ENCODE data around the gene AIFM3. TPM values are rescaled to one million over a fixed set of nuclear protein-coding genes. Genes with fewer than 3 reads are reported as not detected.
"Not testable (repeated sequence)": the region's sequence is repeated elsewhere in the genome, so short reads cannot be mapped to it uniquely, and the experiment has no call there.

The AIFM3 gene
- total and polyA plus RNA-seq, 10 donors, result 2.0 to 8.7 (median 5.7) TPM

- peak overlapping the region in 4 of 8 donors; percentile 17 to 61 (median 52) for H3K27ac ChIP-seq
- no peaks in the 10 kb centered on the region for H3K36me3 ChIP-seq
- intact Hi-C loops (cut with DNase I; ENCODE audit: low total_unique reads), result loop anchor here (10.0 kb wide), 1 partner anchor 47 kb away; the partner anchor contains the start of gene P2RX6
- H3K4me1 ChIP-seq, result peaks cover 6 to 69% (median 50%) of the 10 kb centered on the region in 6 donors
- 64 to 76% (median 69%) methylated on average over 18 to 19 of the region's 19 CpGs for WGBS, 5 donors
- H3K27me3 ChIP-seq (replicated peaks in 1 of 7), result peaks cover 0 to 30% (median 16%) of the 10 kb centered on the region in 7 donors
- peak; percentile 74 for DNase-seq
- H3K4me3 ChIP-seq, result no peak overlapping the region
- no peak for TF ChIP-seq POLR2AphosphoS5 (IDR thresholded peaks at IDR 0.05)
- TF ChIP-seq POLR2A (IDR thresholded peaks at IDR 0.05), result no peak
- TF ChIP-seq CTCF (IDR thresholded peaks at IDR 0.05 in 8 of 11, conservative IDR thresholded peaks at IDR 0.05 in 3 of 11), result no peak
- H3K9me3 ChIP-seq, result no peaks in the 10 kb centered on the region
These were observed 699 bp downstream of the AIFM3 start for GRCh38 chr22:20967697-20968211.

GRCh38 chr22:20968281-20968977 is 1.4 kb downstream of the AIFM3 start:
- intact Hi-C loops (cut with DNase I; ENCODE audit: low total_unique reads), result loop anchor here (10.0 kb wide), 1 partner anchor 46 kb away; the partner anchor contains the start of gene P2RX6
- no peaks in the 10 kb centered on the region for H3K36me3 ChIP-seq
- H3K27ac ChIP-seq, result peak overlapping the region in 4 of 8 donors; percentile 17 to 61 (median 52)
- H3K4me3 ChIP-seq, result no peak overlapping the region
- TF ChIP-seq POLR2AphosphoS5 (IDR thresholded peaks at IDR 0.05) (no peak), CTCF (IDR thresholded peaks at IDR 0.05 in 8 of 11, conservative IDR thresholded peaks at IDR 0.05 in 3 of 11) (no peak), POLR2A (IDR thresholded peaks at IDR 0.05) (no peak)
- peaks cover 0 to 25% (median 16%) of the 10 kb centered on the region in 7 donors for H3K27me3 ChIP-seq (replicated peaks in 1 of 7)
- peak; percentile 70 for DNase-seq
- peaks cover 6 to 76% (median 53%) of the 10 kb centered on the region in 6 donors for H3K4me1 ChIP-seq
- H3K9me3 ChIP-seq, result no peaks in the 10 kb centered on the region
- WGBS, 5 donors, result 66 to 78% (median 70%) methylated on average over 6 to 7 of the region's 7 CpGs

GRCh38 chr22:20970939-20971657 is 4.0 kb downstream of the AIFM3 start:
- 67 to 83% (median 83%) methylated on average over 3 to 4 of the region's 4 CpGs for WGBS, 5 donors
- peak; percentile 50 for DNase-seq
- H3K27ac ChIP-seq, result peak overlapping the region in 2 of 8 donors; percentile 47 to 61
- intact Hi-C loops (cut with DNase I; ENCODE audit: low total_unique reads), result no loop called here
- no peak for TF ChIP-seq POLR2AphosphoS5 (IDR thresholded peaks at IDR 0.05)
- TF ChIP-seq POLR2A (IDR thresholded peaks at IDR 0.05), result no peak
- TF ChIP-seq CTCF (IDR thresholded peaks at IDR 0.05 in 8 of 11, conservative IDR thresholded peaks at IDR 0.05 in 3 of 11), result no peak
- no peaks in the 10 kb centered on the region for H3K36me3 ChIP-seq
- H3K4me1 ChIP-seq, result peaks cover 0 to 57% (median 35%) of the 10 kb centered on the region in 6 donors
- H3K9me3 ChIP-seq, result no peaks in the 10 kb centered on the region
- H3K27me3 ChIP-seq (replicated peaks in 1 of 7), result no peaks in the 10 kb centered on the region
- no peak overlapping the region for H3K4me3 ChIP-seq

GRCh38 chr22:20972014-20972694 is 5.1 kb downstream of the AIFM3 start:
- H3K27me3 ChIP-seq (replicated peaks in 1 of 7); H3K36me3 ChIP-seq; H3K9me3 ChIP-seq; intact Hi-C loops (cut with DNase I; ENCODE audit: low total_unique reads); H3K4me3 ChIP-seq: not testable (repeated sequence)
- peak; percentile 54 for DNase-seq
- H3K4me1 ChIP-seq, result peaks cover 0 to 47% (median 31%) of the 10 kb centered on the region in 6 donors
- H3K27ac ChIP-seq, result peak overlapping the region in 6 of 8 donors; percentile 12 to 64 (median 44)
- WGBS, 5 donors, result 55 to 74% (median 69%) methylated on average over 11 of the region's 11 CpGs

Measured in spleen (tissue), 11 donors.